CD4-positive, alpha-beta T cell treated with Interleukin-12 subunit alpha and Interleukin-12 subunit beta, for 1 hour (primary cell): ENCODE results near the gene OR14K1.
"Not testable (repeated sequence)": the region's sequence is repeated elsewhere in the genome, so short reads cannot be mapped to it uniquely, and the experiment has no call there.

Experiments used
- DNase-seq: peaks from one replicate; pipeline ENCODE4 v3.0.0-alpha.2; 2020

OR14K1 gene, protein sequence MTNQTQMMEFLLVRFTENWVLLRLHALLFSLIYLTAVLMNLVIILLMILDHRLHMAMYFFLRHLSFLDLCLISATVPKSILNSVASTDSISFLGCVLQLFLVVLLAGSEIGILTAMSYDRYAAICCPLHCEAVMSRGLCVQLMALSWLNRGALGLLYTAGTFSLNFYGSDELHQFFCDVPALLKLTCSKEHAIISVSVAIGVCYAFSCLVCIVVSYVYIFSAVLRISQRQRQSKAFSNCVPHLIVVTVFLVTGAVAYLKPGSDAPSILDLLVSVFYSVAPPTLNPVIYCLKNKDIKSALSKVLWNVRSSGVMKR

DNA sequence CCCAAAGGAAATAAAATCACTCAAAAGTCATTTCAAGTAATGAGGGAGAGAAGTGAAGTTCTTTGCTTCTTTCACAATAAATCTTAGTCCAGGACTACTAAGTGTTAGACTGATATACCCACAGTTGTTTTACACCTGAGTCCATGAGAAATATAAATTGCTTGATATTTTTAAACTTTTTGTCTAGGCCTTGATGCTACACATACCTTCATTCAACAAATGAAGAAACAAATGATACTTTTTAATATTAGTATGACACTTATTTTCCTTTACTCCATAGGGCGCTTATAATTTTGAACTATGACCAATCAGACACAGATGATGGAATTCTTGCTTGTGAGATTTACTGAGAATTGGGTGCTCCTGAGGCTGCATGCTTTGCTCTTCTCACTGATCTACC lies at the start of gene OR14K1:
Gene OR14K1, plus strand, starts transcription at position 301 of the 400 bp plus-strand sequence. Its CDS starts 0 bp downstream, at position 301.
- DNase-seq, result no peak

DNA sequence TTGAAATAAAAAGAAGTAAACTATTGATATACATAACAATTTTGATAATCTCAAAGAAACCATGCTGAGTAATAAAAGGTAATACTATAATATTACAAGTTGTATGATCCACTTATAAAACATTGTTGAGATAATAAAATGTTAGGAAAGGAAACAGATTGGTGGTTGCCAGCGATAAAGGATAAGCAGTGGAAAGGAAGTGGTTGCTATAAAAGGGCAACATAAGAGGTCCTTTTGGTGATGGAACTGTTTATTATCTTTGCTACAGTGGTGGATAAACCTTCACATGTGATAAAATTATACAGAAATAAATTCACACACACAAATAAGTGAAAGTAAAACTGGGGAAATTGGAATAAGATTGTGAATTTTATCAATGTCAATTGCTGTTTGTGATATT lies 37.1 kb upstream of the OR14K1 start:
- DNase-seq, result no peak

DNA sequence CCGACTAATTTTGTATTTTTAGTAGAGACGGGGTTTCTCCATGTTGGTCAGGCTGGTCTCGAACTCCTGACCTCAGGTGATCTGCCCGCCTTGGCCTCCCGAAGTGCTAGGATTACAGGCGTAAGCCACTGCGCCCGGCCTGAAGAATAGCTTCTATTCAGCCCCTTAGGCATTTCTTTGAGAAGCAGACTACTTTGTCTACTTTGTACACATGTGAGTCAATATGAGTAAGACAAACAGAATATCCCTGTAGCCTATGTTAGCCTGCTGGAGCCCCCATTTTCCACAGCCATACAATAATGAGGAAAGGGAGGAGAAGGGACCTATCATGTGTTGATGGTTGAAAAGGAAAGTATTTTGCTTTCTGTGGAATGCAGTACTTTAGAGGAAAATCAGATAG lies 27.7 kb upstream of the OR14K1 start:
- DNase-seq, result not testable (repeated sequence)

DNA sequence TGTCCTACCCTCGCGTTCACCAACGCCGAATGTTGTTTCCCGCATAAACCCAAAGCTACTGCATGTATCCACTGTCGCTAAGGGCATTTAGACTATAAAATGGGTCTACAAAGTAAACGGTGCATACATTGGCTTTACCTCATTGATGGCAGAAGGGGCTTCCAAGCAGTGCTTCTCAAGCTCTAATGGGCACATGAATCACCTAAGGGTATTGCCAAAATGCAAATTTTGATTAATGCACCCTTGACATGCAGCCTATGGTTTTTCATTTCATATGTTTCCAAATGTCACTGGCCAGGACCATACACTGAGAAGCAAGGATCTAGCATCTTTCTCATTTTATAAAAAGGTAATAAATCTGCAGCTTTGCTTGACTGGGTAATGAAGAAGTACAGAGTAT lies 24.7 kb upstream of the OR14K1 start:
- DNase-seq, result no peak

DNA sequence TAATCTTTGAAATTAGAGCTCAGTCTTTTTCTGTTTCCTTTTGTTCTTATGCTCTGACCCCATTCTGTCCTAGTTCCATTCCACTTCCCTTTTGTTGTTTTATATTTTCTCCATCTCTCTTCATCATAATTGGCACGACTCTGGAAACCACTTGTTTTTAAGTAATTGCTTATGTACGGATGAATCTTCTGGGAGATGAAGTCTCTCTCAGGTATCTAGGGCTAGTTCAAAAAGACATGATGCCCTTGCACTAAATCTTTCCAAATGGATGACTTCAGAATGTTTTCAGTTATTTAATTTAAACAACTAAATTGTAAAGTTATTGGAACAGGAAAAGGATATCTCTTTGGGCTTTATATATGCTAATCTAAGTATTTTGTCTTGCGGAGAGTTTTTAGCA lies 21.9 kb upstream of the OR14K1 start, which contains the start of gene OR6F1:
Gene OR6F1, minus strand, starts transcription at position 101 of the 400 bp plus-strand sequence. CDS start 3,891 bp downstream, outside the sequence.
- no peak for DNase-seq

DNA sequence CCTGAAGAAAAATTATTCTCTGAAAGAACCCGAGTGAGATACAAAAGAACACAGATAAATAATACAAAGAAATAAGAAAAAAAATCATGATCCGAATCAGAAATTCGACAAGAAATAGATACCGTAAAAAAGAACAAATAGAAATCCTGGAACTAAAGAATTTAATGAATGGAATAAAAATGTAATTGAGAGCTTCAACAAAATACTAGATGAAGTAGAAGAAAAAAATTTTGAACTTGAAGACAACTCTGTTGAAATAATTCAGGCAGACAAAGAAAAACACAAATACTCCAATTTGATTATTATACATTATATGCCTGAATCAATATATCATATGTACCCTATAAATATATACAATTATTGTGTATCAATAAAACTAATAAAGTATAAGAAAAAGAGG lies 17.2 kb upstream of the OR14K1 start:
- no peak for DNase-seq

DNA sequence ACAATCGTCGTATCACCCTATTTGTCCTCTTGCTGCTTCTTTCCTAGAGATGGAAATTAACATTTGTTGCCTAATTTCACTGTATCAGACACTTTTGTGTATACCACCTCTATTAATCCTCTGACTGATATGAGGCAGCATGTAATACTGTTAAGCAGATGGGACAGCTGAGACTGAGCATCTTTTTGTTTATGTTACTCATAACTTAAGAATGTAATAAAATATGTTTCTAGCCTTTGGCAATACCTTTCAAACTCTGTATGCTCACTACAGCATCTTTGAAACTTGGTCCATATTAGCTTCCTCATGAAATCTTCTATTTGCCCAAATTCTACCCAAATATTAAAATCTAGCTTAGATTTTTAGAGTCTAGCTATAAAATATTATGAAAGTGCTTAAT lies 2.3 kb downstream of the OR14K1 start:
- no peak for DNase-seq

DNA sequence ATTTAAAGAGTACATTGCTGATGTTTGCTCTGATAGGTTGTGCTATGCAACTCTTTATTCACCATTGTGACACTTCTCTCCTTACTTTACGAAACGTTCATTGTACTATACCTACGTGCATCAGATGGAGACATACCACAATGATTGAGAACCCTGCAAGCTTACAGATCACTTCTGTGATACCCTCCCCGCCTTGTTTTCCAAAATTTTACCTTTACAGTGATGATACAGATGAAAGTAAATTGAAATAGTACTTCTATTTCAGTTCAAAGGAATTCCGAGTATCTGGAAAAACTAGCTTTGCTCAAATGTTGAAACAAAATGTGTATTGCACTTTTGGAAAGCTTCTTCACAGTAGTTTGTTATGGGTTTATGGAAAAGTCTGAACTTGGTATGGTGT lies 3.3 kb downstream of the OR14K1 start:
- no peak for DNase-seq

DNA sequence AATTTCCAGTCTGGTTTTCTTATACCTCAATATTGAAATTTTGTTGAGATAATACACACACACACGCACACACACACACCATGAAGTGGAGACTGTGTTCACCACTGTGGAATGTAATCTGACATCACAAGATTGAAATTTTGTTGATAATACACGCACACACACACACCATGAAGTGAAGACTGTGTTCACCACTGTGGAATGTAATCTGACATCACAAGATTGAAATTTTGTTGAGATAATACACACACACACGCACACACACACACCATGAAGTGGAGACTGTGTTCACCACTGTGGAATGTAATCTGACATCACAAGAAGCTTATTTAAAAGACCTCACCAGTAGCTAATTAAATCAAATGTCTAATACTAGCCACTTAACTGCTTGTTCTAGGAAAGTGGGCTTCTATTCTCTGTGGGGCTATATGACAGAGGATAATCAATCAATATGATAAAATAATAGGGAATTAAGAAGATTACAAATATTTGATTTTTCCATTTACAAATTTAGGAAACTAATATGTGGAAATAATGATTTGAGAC lies 3.9 kb downstream of the OR14K1 start:
- DNase-seq, result not testable (repeated sequence)

DNA sequence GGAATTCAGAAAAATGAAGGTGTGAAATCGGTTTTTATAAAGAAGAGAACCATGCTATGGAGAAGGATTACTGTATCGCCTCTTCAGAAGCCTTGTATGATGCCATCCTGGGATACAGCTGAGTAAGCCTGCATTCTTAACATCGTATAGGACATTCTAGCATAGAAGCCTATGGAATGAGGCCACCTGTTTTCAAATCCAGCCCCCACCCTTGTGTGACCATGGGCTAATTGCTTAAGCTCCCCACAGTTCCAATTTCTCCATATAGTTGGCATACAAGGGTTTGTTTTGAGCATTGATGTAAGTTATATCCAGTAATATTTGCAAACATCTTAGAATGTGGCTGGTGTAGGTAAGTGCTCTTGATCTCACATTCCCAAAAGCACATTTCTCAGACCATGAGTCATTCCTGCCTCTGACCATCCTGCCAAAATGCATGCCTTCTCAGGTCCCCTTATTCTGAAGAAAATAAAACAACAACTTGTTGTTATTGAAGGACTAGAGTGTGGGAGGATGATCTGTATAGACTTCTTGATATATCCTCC lies 8.0 kb downstream of the OR14K1 start:
- DNase-seq, result no peak

DNA sequence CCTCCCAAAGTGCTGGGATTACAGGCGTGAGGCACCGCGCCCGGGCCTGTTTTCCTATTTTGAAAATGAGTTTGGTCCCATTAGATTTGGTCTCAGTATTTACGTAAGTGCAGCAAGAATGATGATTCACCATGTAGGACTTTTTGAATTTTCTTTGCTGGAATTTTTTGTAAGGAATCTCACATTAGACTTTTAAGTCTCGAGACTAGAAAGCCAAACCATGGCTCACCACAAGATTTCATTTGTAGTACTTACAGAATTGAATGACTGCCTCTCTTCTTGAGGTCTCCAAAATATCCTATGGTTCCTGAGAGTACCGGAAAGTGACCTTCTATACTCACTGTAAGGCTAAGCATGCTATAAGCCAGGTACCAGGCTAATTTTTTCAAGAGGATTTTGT lies 9.2 kb downstream of the OR14K1 start:
- no peak for DNase-seq

DNA sequence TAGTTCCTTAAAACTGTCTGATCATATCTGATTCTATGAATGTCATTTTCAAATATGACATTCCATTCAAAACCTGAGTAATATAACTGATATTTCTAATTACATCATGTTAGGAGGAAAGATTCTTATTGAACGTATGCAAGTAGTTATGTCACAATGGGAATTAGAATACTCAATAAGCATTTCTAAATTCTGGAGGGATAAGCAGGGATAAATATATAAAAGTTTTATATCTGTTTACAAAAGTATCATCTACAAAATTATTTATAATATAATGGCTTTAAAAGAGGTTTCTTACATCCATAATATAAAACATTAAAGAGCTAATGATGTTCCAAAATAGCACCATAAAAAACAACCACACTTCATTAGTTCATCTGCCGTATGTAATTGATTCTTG lies 9.6 kb downstream of the OR14K1 start, which contains the start of gene OR14A2:
Gene OR14A2, minus strand, starts transcription at position 101 of the 400 bp plus-strand sequence.
- DNase-seq, result no peak

DNA sequence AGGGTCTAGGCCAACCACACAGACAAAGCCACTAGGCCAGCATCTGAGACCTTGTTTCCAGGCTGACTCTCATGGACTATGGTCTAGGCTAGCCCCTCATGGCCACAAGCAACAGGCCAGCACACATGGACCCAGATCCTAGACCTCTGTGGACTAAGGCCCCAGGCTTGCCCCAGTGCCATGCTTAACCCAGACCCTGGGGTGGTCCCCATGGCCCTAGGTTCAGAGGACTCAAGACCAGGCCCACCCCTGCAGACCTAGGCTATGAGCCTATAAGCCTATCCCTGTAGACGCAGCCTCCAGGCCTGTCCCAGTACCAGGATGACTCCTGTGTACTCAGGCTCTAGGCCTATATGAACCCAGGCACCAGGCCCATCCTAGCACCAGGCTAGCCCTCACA lies 11.5 kb downstream of the OR14K1 start:
- DNase-seq, result no peak

DNA sequence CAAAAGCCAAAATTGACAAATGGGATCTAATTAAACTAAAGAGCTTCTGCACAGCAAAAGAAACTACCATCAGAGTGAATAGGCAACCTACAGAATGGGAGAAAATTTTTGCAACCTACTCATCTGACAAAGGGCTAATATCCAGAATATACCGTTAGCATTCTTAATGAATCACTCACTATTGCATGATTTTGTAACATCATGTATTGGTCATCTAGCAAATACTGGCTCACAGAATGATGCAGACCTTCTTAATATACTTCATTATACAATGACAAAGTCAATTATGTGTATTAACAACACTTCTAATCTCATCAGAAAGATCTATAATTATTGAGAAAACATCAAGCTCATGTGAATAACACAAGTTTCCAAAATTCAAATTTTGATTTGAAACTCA lies 15.9 kb downstream of the OR14K1 start:
- DNase-seq, result not testable (repeated sequence)

DNA sequence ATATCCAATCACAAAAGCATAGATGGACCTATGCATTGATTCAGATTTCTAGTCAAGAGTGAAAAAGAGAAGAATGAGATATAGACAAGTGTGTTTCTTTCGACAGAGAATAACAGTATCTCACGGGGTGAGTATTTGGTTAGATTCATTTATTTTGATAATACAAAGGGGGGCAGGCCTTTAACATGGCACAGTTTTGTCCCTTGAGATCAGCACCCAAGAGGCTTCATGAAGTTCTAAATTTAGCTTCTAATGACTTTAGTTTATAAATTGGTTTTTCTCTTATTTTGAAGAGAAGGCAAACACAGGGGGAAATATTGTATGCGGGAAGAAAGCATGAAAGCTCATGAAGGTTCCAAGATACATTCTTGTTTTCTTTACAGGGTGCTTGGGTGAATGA lies 22.0 kb downstream of the OR14K1 start, which contains the start of gene OR1C1:
Gene OR1C1, minus strand, starts transcription at position 101 of the 400 bp plus-strand sequence. CDS start 2,150 bp downstream, outside the sequence.
- DNase-seq, result no peak

DNA sequence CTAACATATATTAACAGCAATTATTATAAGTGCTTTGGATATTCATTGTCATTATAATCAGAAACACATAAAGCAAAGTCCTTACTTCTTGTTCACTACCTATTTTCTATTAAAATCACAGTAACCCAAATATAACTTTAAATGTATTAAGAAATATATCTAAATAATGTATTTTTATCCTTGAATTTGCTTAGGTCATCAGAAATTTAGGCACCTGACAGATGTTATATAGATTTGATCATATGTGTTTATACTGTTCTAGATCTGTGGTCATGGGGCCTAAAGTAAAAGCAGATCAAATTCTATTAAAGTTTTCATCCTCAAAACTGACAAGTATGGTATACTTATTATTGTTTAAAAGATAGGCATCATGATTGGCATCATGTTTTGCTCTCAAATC lies 31.2 kb downstream of the OR14K1 start:
- no peak for DNase-seq
